DOHH2 (cell line): ENCODE data around the gene UGT1A3.

Source experiments
- H3F3A ChIP-seq: fragments of 200-600 bp; sonication (generic), shearing (Covaris generic); 2 replicates; pipeline ENCODE4 v1.6.0; 2016; ENCODE audit warnings: antibody characterized with exemption, mild to moderate bottlenecking; ENCODE audit not compliant: control insufficient read depth, insufficient read depth
- H3K27ac ChIP-seq: fragments of 200-600 bp; sonication (generic); 2 replicates; pipeline ENCODE4 v1.5.1; 2014; ENCODE audit warnings: low read depth, mild to moderate bottlenecking, low read length, moderate library complexity
- H3K27me3 ChIP-seq: fragments of 200-600 bp; sonication (generic); 2 replicates; pipeline ENCODE4 v1.6.1; 2014; ENCODE audit warnings: mild to moderate bottlenecking, low read length, mixed read lengths; ENCODE audit not compliant: control insufficient read depth
- H3K36me3 ChIP-seq: fragments of 200-600 bp; sonication (generic); 2 replicates; pipeline ENCODE4 v1.6.1; 2014; ENCODE audit warnings: mild to moderate bottlenecking, low read length, moderate library complexity, mixed read lengths; ENCODE audit not compliant: control insufficient read depth
- H3K4me1 ChIP-seq: fragments of 200-600 bp; sonication (generic); 2 replicates; pipeline ENCODE4 v1.6.1; 2014; ENCODE audit warnings: mild to moderate bottlenecking, low read length, mixed read lengths; ENCODE audit not compliant: control insufficient read depth
- H3K4me2 ChIP-seq: fragments of 200-600 bp; sonication (generic); 2 replicates; pipeline ENCODE4 v1.6.0; 2014; ENCODE audit warnings: mild to moderate bottlenecking, low read length, moderate library complexity
- H3K4me3 ChIP-seq: fragments of 200-600 bp; sonication (generic); 2 replicates; pipeline ENCODE4 v1.5.1; 2014; ENCODE audit warnings: mild to moderate bottlenecking, low read length, mixed read lengths
- H3K79me2 ChIP-seq: fragments of 200-600 bp; sonication (generic); 2 replicates; pipeline ENCODE4 v1.6.1; 2014; ENCODE audit warnings: mild to moderate bottlenecking, low read length, mixed read lengths; ENCODE audit not compliant: control insufficient read depth
- H3K9me2 ChIP-seq: fragments of 200-600 bp; sonication (generic); replicated peaks from 2 replicates; pipeline ENCODE4 v1.6.1; 2014; ENCODE audit warnings: mild to moderate bottlenecking, low read length, mixed read lengths; ENCODE audit not compliant: control insufficient read depth
- H3K9me3 ChIP-seq: fragments of 200-600 bp; sonication (generic); 2 replicates; pipeline ENCODE4 v1.6.1; 2014; ENCODE audit warnings: antibody characterized with exemption, low read length, mixed read lengths; ENCODE audit not compliant: control insufficient read depth, insufficient read depth
- H4K20me1 ChIP-seq: fragments of 200-600 bp; sonication (generic); 2 replicates; pipeline ENCODE4 v1.6.0; 2014; ENCODE audit warnings: low read depth, mild to moderate bottlenecking, antibody characterized with exemption, low read length, moderate library complexity; ENCODE audit not compliant: control insufficient read depth, insufficient read depth
- CTCF ChIP-seq: fragments of 200-600 bp; sonication (generic); IDR thresholded peaks from one replicate; pipeline ENCODE4 v1.5.1; 2014; ENCODE audit warnings: antibody characterized with exemption, mild to moderate bottlenecking, low read depth, low read length; ENCODE audit not compliant: poor library complexity, severe bottlenecking
- EZH2phosphoT487 ChIP-seq: fragments of 200-600 bp; sonication (generic); IDR thresholded peaks from 2 replicates; pipeline ENCODE4 v1.6.1; 2017; ENCODE audit warnings: borderline replicate concordance, mild to moderate bottlenecking, antibody characterized with exemption, low read length, moderate library complexity, mixed read lengths

UGT1A3 gene

GRCh38 chr2:233712611-233713261 is 16.1 kb upstream of the UGT1A3 start, which contains the start of gene UGT1A5:
UGT1A5 (plus strand) TSS chr2:233712907; CDS start chr2:233712992, 85 bp downstream.
- TF ChIP-seq EZH2phosphoT487 (no peak), CTCF (no peak)
- H3F3A ChIP-seq, result no peaks in the 10 kb centered on the region
- peaks cover 10% of the 10 kb centered on the region; the same call in 1 of the 2 replicates for H3K27me3 ChIP-seq

GRCh38 chr2:233713262-233713615 is 15.6 kb upstream of the UGT1A3 start:
- H3K27me3 ChIP-seq, result peaks cover 10% of the 10 kb centered on the region; the same call in 1 of the 2 replicates
- H3K36me3 ChIP-seq, result no peaks in the 10 kb centered on the region
- no peaks in the 10 kb centered on the region for H3K9me3 ChIP-seq
- no peaks in the 10 kb centered on the region for H4K20me1 ChIP-seq
- TF ChIP-seq EZH2phosphoT487, result no peak
- TF ChIP-seq CTCF, result no peak
- H3K4me3 ChIP-seq, result no peak overlapping the region
- H3F3A ChIP-seq, result no peaks in the 10 kb centered on the region
- no peaks in the 10 kb centered on the region for H3K4me1 ChIP-seq
- no peak overlapping the region for H3K4me2 ChIP-seq
- H3K79me2 ChIP-seq, result no peaks in the 10 kb centered on the region
- H3K9me2 ChIP-seq, result no peaks in the 10 kb centered on the region
- H3K27ac ChIP-seq, result no peak overlapping the region

More at GRCh38 chr2:233712611-233713261, 16.1 kb upstream of the UGT1A3 start, which contains the start of gene UGT1A5:
- no peaks in the 10 kb centered on the region for H3K9me2 ChIP-seq
- H4K20me1 ChIP-seq, result no peaks in the 10 kb centered on the region
- H3K27ac ChIP-seq, result no peak within 1 kb of the TSS
- no peak within 1 kb of the TSS for H3K4me3 ChIP-seq
- no peaks in the 10 kb centered on the region for H3K9me3 ChIP-seq
- H3K79me2 ChIP-seq, result no peaks in the 10 kb centered on the region
- no peak within 1 kb of the TSS for H3K4me2 ChIP-seq
- no peaks in the 10 kb centered on the region for H3K4me1 ChIP-seq
- H3K36me3 ChIP-seq, result no peaks in the 10 kb centered on the region

GRCh38 chr2:233714121-233714520 is 14.7 kb upstream of the UGT1A3 start:
- no peaks in the 10 kb centered on the region for H4K20me1 ChIP-seq
- no peaks in the 10 kb centered on the region for H3K79me2 ChIP-seq
- no peaks in the 10 kb centered on the region for H3K4me1 ChIP-seq
- H3K36me3 ChIP-seq, result no peaks in the 10 kb centered on the region
- H3K4me2 ChIP-seq, result no peak overlapping the region
- no peaks in the 10 kb centered on the region for H3K9me3 ChIP-seq
- no peak overlapping the region for H3K4me3 ChIP-seq
- no peaks in the 10 kb centered on the region for H3F3A ChIP-seq
- H3K27ac ChIP-seq, result no peak overlapping the region
- peaks cover 10% of the 10 kb centered on the region; the same call in 1 of the 2 replicates for H3K27me3 ChIP-seq
- H3K9me2 ChIP-seq, result no peaks in the 10 kb centered on the region
- TF ChIP-seq CTCF, result no peak
- no peak for TF ChIP-seq EZH2phosphoT487
